Measurements from ENCODE around the gene UHRF1. TPM values are rescaled to one million over a fixed set of nuclear protein-coding genes. Genes with fewer than 3 reads are reported as not detected.
"Not testable (repeated sequence)": the region's sequence is repeated elsewhere in the genome, so short reads cannot be mapped to it uniquely, and the experiment has no call there.

The UHRF1 gene
- total RNA-seq, 1 experiment from 2014 or later: 40.7 TPM

DNA sequence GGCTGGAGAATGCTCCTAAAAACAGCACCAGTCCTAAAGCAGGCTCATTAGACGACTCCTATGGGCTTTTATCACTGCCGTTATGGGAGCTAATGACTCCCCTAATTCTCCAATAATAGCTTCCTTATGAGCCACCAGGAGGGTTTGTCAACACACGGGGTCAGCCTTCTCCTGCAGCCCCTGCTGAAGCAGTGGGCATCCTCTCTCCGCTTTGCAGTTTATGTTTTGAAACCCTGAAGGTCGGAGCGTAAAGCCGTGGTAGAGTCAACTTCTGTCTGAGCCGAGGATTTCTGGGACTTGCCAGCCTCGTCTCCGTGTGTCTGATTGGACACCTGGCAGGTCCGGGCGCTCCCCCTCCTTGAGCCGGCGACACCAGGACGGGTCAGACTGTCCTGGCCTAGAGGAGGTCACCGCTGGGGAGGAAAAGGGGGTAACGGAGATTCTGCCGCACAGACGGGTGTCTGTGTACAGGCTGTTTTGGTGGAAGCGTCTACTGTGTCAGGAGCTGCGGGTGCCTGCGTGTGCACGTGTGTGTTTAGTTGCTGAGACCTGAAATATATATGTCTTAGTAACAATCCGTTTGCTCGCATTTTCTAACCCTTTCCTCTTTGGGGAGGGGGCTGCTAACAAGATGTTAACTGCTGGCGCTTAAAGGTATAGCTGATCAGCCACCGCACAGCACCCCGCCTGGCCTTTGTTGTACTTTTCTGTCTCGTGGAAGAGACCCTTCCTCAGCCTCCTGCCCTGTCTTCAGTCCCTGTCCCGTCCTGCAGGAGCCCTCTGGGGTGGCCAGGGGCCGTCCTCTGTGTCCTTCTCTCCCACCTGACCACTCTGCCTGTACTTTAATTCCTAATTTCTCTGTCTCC, 61.5 kb downstream of the UHRF1 start:
- DNase-seq (ENCODE audit: low read depth): no peak

DNA sequence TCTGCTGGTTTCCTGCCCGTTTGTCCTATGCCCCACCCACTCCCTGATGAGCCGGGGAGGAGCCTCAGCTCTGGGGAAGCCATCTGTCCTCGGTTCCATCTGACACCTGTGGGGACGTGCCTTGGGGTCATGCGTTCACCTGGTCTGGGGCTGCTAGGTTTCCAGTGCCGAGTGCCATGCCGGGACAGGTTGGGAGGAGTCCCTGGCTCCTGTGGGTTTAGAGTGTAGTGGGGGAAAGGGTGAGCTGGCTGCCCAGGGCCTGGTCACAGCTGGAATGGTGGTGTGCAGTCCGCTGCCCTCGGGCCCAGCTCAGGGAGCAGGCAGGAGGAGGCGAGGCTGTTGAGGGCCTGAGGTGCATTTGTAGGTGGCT, 62.1 kb downstream of the UHRF1 start:
- no peak for DNase-seq (ENCODE audit: low read depth)

DNA sequence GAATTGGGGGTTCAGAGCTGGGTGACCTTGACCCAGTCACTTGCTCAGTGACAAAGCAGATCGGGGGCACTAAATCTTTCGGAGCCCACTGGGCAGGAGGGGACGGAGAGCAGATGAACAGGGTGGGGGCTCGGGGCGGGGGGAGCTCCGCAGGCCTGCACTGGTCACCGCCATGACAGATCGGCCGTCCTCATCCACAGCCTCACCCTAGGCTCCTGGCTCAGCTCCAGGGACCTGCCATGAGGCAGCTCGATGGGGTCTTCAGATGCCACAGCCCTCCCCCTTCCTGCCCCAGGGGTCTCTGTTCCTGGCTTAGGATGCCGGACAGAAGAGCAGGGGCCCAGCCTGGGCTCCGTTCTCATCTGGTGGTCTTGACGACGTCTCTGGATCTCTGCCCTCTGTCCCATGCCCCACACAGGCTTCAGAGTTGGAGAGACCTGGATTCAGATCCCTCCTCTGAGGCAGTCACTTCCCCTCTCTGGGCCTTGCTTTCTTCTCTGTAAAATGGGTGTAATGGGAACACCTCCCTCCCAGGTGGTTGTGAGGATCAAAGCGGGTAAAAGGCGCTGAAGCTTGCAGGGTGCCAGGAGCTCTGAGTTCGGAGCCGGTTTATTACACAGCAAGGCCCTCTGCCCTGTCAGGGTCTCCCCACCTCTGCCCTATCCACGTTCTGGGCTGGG, 62.7 kb downstream of the UHRF1 start:
- no peak for DNase-seq (ENCODE audit: low read depth)

GRCh38 chr19:4972509-4973230, 63.4 kb downstream of the UHRF1 start:
- peak; percentile 36 for DNase-seq (ENCODE audit: low read depth)

DNA sequence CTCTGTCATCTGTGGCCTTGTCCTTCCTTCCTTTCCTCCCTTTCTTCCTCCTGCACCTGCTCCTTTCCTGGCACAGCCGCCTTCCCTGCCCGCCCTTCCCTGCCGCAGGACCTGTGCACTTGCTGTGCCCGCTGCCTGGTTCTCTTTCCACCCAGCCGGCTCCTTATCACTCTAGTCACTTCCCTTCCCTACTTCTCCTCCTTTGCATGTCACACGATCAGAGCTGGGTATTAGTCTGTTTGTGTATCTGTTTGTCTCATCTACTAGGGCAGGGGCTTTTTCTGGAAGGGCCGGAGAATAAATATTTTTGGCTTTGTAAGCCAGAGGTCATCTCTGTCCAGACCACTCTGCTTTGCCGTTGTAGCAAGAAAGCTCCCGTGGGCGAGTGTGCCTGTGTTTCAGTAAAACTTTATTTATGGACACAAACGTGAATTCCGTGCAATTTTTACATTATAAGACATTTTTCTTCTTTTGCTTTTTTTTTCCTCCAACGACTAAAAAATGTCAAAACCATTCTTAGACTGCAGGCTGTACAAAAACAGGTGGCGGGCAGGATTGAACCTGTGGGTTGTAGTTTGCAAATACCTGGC, 65.7 kb downstream of the UHRF1 start:
- DNase-seq (ENCODE audit: low read depth): no peak

DNA sequence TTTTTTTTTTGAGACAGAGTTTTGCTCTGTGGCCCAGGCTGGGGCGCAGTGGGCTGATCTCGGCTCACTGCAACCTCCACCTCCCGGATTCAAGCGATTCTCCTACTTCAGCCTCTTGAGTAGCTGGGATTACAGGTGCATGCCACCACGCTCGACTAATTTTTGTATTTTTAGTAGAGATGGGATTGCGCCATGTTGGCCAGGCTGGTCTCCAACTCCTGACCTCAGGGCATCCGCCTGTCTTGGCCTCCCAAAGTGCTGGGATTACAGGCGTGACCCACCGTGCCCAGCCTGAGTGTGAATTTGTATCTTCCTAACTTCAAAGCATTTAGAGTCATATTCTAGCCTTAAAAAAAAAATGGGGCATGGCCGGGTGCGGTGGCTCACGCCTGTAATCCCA, 66.3 kb downstream of the UHRF1 start:
- not testable (repeated sequence) for DNase-seq (ENCODE audit: low read depth)

DNA sequence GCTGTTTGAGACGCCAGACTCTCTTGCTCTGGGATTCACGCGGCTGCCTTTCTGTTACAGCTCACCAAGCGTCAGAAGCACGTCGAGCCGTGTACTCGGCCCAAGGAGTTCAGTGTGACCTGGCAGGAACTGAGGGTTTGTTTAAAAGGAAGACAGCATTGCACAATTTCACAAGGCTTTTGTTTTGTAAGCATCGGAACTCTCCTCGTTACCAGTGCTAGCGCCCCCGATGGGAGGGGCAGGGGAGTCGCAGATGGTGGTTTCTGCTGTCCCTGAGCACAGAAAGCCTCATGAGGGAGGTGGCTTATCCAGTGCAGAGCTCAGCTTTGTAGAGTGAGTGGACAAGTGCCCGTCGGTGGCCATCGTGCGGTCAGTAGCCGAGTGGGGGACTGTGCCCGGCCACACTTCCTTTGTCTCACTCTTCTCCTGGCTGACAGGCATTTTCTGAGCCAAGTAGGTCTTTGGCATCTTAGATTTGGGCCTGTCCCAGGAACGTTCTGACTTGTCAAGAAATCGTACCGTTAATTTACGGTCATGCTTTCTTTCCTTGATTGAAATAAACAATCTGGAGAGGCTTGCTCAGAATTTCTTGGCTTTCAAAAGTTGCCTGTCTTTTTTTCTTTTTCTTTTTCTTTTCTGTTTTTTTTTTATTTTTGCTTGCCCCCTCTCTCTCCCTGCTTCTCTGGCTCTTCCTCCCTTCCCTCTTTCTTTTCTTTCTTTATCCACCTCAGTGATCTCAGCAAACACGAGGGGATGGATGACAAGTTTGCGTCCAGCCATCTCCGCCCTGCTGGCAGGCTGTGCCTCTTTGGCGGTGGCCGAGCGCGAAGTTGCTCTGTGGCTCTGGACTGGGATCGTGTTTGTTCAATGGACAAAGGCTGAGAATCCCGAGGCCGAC, 67.3 kb downstream of the UHRF1 start:
- DNase-seq (ENCODE audit: low read depth): no peak

DNA sequence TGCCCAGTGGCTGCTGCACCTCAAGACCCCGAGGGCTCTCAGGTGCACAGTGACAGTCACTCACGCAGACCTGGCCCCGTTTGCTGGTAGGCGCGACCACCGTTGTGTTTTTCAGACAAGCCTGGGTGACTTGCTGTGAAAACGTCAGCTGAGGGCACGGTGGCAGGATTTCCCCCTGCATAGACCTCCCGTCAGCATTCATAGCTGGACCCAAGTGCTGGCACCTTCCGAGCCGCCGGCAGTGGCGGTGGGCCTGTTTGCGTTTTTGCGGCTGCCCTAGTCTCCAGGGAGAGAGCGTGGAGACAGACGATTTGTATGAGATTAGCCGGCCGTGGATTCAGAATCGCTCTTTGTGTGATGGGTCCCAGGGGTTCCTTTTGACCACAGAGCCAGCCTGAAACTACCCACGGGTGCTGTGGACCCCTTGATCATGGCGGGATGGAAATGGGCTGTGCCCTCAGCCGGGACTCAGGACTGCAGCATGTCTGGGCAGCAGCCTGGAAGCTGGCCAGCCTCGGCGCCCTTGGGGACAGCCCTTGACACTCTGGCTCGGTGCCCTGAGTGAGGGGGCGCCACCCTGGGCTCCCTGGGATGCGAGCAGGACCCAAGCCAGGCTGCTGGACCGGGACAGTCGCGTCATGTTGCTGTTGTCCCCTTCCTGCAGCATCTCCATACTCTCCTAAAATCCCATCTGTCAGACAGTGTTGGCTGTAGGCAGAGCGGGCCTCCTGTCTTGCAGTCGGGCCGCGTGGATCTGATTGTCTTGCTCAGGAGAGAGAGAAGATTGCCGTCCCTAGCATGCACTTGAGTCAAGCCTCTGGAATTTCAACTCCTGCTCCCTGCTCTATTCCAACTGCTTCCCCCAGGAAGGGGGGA, 68.2 kb downstream of the UHRF1 start:
- no peak for DNase-seq (ENCODE audit: low read depth)

- DNase-seq (ENCODE audit: low read depth): no peak
Measured at GRCh38 chr19:4979211-4979807, 70.0 kb downstream of the UHRF1 start.

GRCh38 chr19:4980067-4980466, 70.8 kb downstream of the UHRF1 start:
- no peak for DNase-seq (ENCODE audit: low read depth)

GRCh38 chr19:4980838-4981680, 71.8 kb downstream of the UHRF1 start:
- no peak for DNase-seq (ENCODE audit: low read depth)

GRCh38 chr19:4981681-4981958, 72.3 kb downstream of the UHRF1 start:
- DNase-seq (ENCODE audit: low read depth): no peak

DNA sequence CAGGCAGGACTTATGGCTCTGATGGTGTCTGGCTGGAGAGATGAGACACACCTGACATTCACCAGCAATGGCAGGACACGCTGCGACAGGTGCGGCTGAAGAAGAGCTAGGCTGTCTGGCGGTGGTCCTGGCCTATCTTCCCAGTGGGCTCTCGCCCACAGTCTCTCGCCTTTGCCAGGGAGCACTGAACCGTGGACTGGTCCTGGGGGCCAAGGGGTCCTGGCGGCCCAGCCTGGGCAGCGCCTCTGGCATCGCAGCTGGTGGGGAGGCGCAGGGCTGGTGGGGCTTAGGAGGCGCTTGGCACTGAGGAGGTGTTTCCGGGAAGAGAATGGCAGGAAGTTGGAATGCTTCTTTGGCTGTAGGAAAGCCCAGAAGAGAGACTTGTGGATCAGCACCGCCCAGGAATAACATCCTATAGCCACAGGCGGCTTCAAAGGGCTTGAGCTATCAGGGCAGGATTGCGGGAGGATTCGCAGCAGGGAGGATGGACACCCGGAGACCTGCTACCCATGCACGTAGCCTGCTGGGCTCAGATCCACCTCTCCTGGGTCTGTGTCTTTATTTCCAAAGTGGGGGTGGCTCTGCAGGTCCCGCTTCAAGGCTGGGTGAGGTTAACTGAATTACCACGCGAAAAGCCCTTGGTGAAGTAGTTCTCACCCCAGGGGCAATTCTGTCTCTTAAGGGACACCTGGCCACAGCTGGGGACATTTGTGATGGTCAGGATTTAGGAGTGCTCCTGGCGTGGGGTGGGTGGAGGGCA, 74.2 kb downstream of the UHRF1 start:
- DNase-seq (ENCODE audit: low read depth): no peak

DNA sequence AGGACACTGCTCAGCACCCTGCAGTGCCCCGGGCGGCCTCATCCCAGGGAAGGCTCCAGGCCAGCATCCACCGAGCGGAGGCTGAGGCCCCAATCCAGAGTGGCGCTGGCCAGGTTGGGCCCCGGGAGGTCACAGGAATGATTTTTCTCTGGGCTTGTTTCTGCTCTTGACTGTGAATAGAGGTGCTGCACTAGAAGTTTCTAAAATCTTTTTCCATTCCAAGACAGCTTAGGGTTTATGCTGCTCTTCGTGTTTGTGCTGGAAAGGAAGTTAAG, 74.7 kb downstream of the UHRF1 start:
- no peak for DNase-seq (ENCODE audit: low read depth)

GRCh38 chr19:4984438-4984990, 75.2 kb downstream of the UHRF1 start:
- no peak for DNase-seq (ENCODE audit: low read depth)

GRCh38 chr19:4985551-4985991, 76.3 kb downstream of the UHRF1 start:
- DNase-seq (ENCODE audit: low read depth): no peak

GRCh38 chr19:4986056-4986455, 76.8 kb downstream of the UHRF1 start:
- no peak for DNase-seq (ENCODE audit: low read depth)

DNA sequence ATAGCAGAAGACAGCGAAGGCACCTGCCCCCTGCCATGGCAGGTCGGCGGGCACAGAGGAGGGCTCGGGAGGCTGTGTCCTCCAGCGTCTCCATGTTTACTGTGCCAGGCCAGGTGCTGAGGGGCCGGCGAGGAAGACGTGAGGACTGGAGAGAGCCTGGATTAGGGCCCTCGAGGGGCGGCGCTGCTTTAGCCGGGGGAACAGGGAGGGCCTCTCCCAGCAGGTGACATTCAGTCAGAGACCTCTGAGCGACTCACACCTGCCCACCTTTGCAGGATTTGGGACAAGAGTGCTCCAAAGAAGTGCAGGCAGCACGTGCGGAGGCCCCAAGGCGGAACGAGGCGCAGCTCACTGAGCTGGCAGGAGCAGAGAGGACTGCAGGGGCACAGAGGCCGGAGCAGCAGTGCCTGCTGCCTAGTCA, 77.2 kb downstream of the UHRF1 start:
- no peak for DNase-seq (ENCODE audit: low read depth)
